Fibroblast of lung (primary cell): Measurements from ENCODE around the gene TCF20.

ENCODE experiments used
- EZH2 ChIP-seq: IDR thresholded peaks from 2 replicates; pipeline ENCODE4 v1.5.1; 2012; ENCODE audit warnings: low read length, control low read depth, mild to moderate bottlenecking; ENCODE audit errors: missing control alignments
- TF ChIP-seq, protein P1 (sequence below), 2 donors: IDR thresholded peaks in 1 of 2; conservative IDR thresholded peaks in 1 of 2; 1 replicate in 1 of 2; 2 replicates in 1 of 2; pipeline ENCODE4 v1.5.1; 2011 to 2012; ENCODE audit warnings: low read length in 2 of 2, control low read depth in 1 of 2, inconsistent platforms in 1 of 2, low read depth in 1 of 2, mild to moderate bottlenecking in 1 of 2

DNA sequence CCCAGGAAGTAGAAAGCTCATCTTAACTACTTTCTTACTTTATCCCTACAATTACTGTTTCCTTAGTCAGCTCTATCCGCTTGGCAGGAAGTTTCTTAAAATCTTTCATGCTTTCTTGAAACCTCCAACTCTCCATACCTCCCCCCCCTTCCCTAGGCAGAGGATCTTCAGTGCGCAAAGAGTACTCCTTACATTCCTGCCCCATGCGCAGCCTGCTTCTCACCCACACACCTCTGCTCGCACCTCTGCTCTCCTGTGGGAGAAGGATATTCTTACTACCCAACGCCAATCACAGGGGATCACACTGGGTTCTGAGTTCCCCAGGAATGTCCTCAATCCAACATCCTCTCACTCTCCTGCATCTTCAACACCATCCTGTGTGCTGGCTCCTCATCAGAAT lies 12.3 kb downstream of the TCF20 start:
- TF ChIP-seq, protein P1, sequence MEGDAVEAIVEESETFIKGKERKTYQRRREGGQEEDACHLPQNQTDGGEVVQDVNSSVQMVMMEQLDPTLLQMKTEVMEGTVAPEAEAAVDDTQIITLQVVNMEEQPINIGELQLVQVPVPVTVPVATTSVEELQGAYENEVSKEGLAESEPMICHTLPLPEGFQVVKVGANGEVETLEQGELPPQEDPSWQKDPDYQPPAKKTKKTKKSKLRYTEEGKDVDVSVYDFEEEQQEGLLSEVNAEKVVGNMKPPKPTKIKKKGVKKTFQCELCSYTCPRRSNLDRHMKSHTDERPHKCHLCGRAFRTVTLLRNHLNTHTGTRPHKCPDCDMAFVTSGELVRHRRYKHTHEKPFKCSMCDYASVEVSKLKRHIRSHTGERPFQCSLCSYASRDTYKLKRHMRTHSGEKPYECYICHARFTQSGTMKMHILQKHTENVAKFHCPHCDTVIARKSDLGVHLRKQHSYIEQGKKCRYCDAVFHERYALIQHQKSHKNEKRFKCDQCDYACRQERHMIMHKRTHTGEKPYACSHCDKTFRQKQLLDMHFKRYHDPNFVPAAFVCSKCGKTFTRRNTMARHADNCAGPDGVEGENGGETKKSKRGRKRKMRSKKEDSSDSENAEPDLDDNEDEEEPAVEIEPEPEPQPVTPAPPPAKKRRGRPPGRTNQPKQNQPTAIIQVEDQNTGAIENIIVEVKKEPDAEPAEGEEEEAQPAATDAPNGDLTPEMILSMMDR (conservative IDR thresholded peaks at IDR 0.05 in 1 of 2, IDR thresholded peaks at IDR 0.05 in 1 of 2; ENCODE audit: low read depth in 1 of 2, low read length in 2 of 2) = no peak
- TF ChIP-seq EZH2 = no peak
